ENCODE results near the gene USP40.

DNA sequence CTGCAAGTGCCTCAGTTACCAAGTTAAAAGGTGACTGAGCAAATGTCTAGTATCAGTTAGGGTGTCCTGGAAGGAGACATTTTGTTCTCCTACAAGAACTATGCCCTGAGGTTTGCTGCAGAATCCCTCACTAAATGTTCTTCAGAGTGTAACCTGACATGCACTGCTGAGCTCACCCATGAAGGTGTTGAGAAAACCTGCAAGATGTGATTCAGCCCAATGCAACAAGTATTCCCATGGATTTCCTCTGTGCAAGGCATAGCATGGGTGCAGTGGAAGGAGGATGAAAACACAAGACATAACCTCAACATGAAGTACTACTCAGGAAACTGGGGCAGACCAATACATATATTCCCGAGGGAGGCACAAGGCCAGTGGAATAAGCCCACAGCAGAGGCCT is 35.5 kb upstream of the USP40 start:
- TF ChIP-seq, protein P1, sequence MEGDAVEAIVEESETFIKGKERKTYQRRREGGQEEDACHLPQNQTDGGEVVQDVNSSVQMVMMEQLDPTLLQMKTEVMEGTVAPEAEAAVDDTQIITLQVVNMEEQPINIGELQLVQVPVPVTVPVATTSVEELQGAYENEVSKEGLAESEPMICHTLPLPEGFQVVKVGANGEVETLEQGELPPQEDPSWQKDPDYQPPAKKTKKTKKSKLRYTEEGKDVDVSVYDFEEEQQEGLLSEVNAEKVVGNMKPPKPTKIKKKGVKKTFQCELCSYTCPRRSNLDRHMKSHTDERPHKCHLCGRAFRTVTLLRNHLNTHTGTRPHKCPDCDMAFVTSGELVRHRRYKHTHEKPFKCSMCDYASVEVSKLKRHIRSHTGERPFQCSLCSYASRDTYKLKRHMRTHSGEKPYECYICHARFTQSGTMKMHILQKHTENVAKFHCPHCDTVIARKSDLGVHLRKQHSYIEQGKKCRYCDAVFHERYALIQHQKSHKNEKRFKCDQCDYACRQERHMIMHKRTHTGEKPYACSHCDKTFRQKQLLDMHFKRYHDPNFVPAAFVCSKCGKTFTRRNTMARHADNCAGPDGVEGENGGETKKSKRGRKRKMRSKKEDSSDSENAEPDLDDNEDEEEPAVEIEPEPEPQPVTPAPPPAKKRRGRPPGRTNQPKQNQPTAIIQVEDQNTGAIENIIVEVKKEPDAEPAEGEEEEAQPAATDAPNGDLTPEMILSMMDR (IDR thresholded peaks at IDR 0.05): no peak
- TF ChIP-seq EP300 (IDR thresholded peaks at IDR 0.05; ENCODE audit: low read depth) (no peak), POLR2A (IDR thresholded peaks at IDR 0.05) (no peak), POLR2AphosphoS5 (IDR thresholded peaks at IDR 0.05) (no peak)
